Type B pancreatic cell (in vitro differentiated cells): Measurements from ENCODE around the gene EPHA6. TPM values are rescaled to one million over a fixed set of nuclear protein-coding genes. Genes with fewer than 3 reads are reported as not detected.
A peak's percentile ranks its signal among the peaks of the same experiment; 100 is the strongest.

Source experiments
- DNase-seq: peaks from one replicate; pipeline ENCODE4 v3.0.0; 2021; ENCODE audit warnings: mixed read lengths; ENCODE audit not compliant: unreplicated experiment; ENCODE audit errors: extremely low spot score
- H3K27ac Mint-ChIP-seq: 2 replicates; pipeline ENCODE4 v1.8.0; 2021; ENCODE audit warnings: mild to moderate bottlenecking, mixed read lengths
- H3K27me3 Mint-ChIP-seq: 2 replicates; pipeline ENCODE4 v1.8.0; 2021; ENCODE audit warnings: mixed read lengths
- H3K36me3 Mint-ChIP-seq: 2 replicates; pipeline ENCODE4 v1.8.0; 2021; ENCODE audit warnings: mixed read lengths
- H3K4me1 Mint-ChIP-seq: one replicate; pipeline ENCODE4 v1.8.0; 2021; ENCODE audit warnings: mixed read lengths; ENCODE audit not compliant: unreplicated experiment
- H3K4me3 Mint-ChIP-seq: 2 replicates; pipeline ENCODE4 v1.8.0; 2021; ENCODE audit warnings: mild to moderate bottlenecking, mixed read lengths
- H3K9me3 Mint-ChIP-seq: 2 replicates; pipeline ENCODE4 v1.8.0; 2021; ENCODE audit warnings: mixed read lengths
- CTCF ChIP-seq: fragments of 200-600 bp; sonication (generic); conservative IDR thresholded peaks from 2 replicates; pipeline ENCODE4 v1.5.0; 2021; ENCODE audit warnings: antibody characterized with exemption, mild to moderate bottlenecking
- total RNA-seq: library from RNA; stranded (reverse); gene quantifications from 2 replicates; pipeline ENCODE4 v1.2.1, GENCODE V29; 2021; ENCODE audit warnings: low replicate concordance

Gene EPHA6
- total RNA-seq, 1 donor from 2014 or later: 9.9 TPM

- H3K9me3 Mint-ChIP-seq: peaks cover 5% of the 10 kb centered on the region
- H3K4me1 Mint-ChIP-seq: no peaks in the 10 kb centered on the region
- H3K27me3 Mint-ChIP-seq: peaks cover 28% of the 10 kb centered on the region
- DNase-seq: no peak
- TF ChIP-seq CTCF: no peak
- no peak overlapping the region for H3K4me3 Mint-ChIP-seq
- H3K27ac Mint-ChIP-seq: no peak overlapping the region
- no peaks in the 10 kb centered on the region for H3K36me3 Mint-ChIP-seq
These were observed 891.8 kb downstream of the EPHA6 start for GRCh38 chr3:97706226-97706625.

- Mint-ChIP-seq H3K36me3 (no peaks in the 10 kb centered on the region), H3K4me1 (no peaks in the 10 kb centered on the region), H3K27me3 (peaks cover 5% of the 10 kb centered on the region), H3K4me3 (no peak overlapping the region), H3K9me3 (peaks cover 5% of the 10 kb centered on the region), H3K27ac (no peak overlapping the region)
- no peak for TF ChIP-seq CTCF
- no peak for DNase-seq
These were observed 897.3 kb downstream of the EPHA6 start for GRCh38 chr3:97711654-97712053.

GRCh38 chr3:97712919-97713318, 898.5 kb downstream of the EPHA6 start:
- Mint-ChIP-seq H3K27me3 (peaks cover 4% of the 10 kb centered on the region), H3K4me3 (no peak overlapping the region), H3K27ac (no peak overlapping the region), H3K36me3 (no peaks in the 10 kb centered on the region), H3K9me3 (peaks cover 5% of the 10 kb centered on the region), H3K4me1 (no peaks in the 10 kb centered on the region)
- no peak for TF ChIP-seq CTCF
- DNase-seq: no peak

GRCh38 chr3:97713634-97714033, 899.2 kb downstream of the EPHA6 start:
- Mint-ChIP-seq H3K36me3 (no peaks in the 10 kb centered on the region), H3K4me1 (no peaks in the 10 kb centered on the region), H3K9me3 (peaks cover 5% of the 10 kb centered on the region), H3K27me3 (peaks cover 4% of the 10 kb centered on the region), H3K4me3 (no peak overlapping the region), H3K27ac (no peak overlapping the region)
- no peak for TF ChIP-seq CTCF
- DNase-seq: no peak

GRCh38 chr3:97719156-97719821, 904.9 kb downstream of the EPHA6 start:
- H3K4me3 Mint-ChIP-seq: no peak overlapping the region
- no peak overlapping the region for H3K27ac Mint-ChIP-seq
- peak; percentile 97 for TF ChIP-seq CTCF
- H3K4me1 Mint-ChIP-seq: no peaks in the 10 kb centered on the region
- H3K27me3 Mint-ChIP-seq: no peaks in the 10 kb centered on the region
- DNase-seq: peak; percentile 73
- no peaks in the 10 kb centered on the region for H3K36me3 Mint-ChIP-seq
- H3K9me3 Mint-ChIP-seq: no peaks in the 10 kb centered on the region

GRCh38 chr3:97720417-97720816, 906.0 kb downstream of the EPHA6 start:
- Mint-ChIP-seq H3K27me3 (no peaks in the 10 kb centered on the region), H3K36me3 (no peaks in the 10 kb centered on the region), H3K4me3 (no peak overlapping the region), H3K9me3 (no peaks in the 10 kb centered on the region), H3K4me1 (no peaks in the 10 kb centered on the region), H3K27ac (no peak overlapping the region)
- no peak for DNase-seq
- no peak for TF ChIP-seq CTCF
